GM19467 (cell line): ENCODE measurements around the gene KRTAP10-8.
"Not testable (repeated sequence)": the region's sequence is repeated elsewhere in the genome, so short reads cannot be mapped to it uniquely, and the experiment has no call there.

Source experiments
- ATAC-seq: cut with Tn5 transposase; IDR thresholded peaks from one replicate; pipeline ENCODE4 v1.9.1; 2021; ENCODE audit warnings: mild to moderate bottlenecking, moderate library complexity; ENCODE audit not compliant: unreplicated experiment

The KRTAP10-8 gene

GRCh38 chr21:44612029-44612486, at the start of gene KRTAP10-8:
Gene KRTAP10-8 (plus strand): TSS chr21:44612079. CDS start chr21:44612101, 22 bp downstream.
- ATAC-seq = no peak

GRCh38 chr21:44564099-44564498, 47.8 kb upstream of the KRTAP10-8 start:
- no peak for ATAC-seq

DNA sequence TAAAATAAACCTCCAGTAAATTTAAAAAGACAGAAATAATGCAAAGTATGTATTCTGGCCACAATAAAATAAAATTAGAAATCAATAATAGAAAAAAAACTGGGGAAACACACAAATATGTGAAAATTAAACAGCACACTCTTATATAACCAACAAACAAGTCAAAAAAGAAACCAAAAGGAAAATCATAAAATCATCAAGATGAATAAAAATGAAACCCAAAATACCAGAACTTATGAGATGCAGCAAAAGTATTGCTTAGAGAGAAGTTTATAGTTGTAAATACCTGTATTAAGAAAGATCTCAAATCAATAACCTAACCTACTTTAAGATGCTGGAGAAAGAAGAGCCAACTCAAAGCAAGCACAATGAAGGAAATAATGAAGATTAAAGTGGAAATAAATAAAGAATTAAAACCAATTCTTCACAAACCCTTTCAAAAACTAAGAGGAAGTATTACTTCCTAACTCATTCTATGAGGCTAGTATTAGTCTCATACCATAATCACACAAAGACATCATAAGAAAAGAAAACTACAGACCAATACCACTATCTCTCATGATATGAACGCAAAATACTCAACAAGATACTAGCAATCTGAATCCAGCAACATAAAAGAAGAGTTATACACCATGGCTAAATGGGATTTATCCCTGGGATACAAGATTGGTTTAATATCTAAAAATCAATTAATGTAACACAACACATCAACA, 46.8 kb upstream of the KRTAP10-8 start:
- ATAC-seq = no peak

- no peak for ATAC-seq
Measured at GRCh38 chr21:44566403-44566802, 45.5 kb upstream of the KRTAP10-8 start.

DNA sequence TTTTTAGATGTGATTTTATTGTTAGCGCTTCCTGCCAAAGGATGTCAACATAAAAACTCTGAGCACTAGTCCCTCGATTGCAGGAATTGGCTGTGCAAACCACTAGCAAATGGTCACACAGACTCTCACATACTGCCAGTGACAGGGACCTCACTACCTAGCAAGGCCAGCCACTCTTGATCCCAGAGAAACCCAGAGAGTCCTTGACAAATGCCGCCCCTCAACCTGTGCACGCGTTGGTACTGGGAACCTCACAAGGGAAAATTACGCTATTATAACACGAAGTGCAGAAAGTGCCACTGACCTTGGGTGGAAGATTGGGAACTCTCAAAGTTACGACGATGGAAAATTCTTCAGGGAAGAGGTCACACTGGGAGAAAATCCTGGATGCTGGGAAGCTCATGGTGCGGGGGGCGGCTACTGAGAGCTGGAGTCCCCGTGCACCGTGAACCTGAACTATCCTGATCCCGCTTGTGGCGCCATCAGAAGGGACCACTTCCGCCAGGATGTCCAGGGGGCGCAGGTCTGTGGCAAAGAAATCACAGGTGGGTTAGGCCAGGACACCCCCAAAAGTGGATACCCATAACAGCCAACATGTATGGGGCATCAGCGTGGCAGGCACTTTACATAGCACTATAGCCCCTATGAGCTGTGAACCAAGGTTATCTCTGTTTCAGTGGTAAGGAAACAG, 44.3 kb upstream of the KRTAP10-8 start:
- ATAC-seq = no peak

- ATAC-seq = no peak
Measured at GRCh38 chr21:44568261-44568660, 43.6 kb upstream of the KRTAP10-8 start.

DNA sequence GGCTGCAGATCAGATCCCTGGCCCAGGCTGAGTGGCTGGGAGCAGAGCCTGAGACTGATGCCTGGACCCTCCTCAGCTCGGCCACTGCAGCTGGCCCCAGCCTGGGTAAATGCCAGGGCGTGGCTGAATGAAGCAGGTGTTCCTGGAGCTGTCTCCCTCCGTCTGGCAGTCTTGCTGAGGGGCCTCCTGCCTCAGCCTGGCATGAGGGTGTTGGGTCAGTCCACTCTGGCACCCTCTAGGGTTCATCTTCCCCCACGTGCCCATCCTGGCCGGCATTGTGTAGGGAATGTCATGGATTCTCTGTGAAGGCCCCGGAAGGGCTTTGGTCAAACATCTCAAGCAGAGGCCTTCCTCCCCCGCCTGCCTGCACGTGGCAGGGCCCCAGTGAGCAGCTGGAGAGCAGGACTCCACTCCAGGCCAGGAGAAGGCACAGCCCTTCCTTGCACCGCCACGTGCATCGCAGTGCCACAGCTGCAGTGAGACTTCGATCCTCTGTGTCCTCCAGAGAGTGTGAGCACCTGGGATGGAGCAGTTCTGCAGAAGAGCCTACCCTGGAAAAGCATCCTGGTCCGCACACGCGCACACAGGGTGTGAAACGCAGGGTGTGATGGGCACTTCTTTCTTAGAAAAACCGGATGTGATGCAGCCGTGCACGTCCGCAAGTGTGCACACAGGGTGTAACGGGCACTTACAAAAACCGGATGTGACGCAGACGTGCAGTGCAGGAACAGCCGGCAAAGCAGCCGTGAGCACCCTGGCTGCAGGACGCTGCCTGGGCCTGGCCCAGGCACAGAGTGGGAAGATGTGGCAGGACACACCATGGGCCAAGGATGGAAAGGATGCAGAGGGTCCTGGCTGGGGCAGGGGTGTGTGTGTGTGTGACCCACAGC, 43.0 kb upstream of the KRTAP10-8 start:
- ATAC-seq = no peak

- no peak for ATAC-seq
Measured at GRCh38 chr21:44569861-44570517, 41.9 kb upstream of the KRTAP10-8 start.

DNA sequence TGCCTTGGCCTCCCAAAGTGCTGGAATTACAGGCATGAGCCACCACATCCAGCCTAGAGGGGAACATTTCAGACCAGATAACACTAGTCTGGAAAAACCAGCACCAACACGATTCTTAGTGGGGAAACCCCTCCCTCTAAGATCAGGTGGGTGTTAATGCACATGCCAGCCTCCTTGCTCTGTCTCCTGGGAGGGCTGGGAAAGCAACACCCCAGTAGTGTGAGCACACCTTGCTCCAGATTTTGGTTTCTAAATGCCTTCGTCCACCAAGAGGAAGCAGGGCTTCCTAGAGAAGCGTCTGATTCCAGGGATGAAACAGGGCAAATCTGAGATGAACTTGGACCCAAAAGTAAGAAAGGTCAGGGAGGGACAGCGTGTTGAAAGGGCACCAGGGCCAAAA, 40.6 kb upstream of the KRTAP10-8 start:
- ATAC-seq = no peak

DNA sequence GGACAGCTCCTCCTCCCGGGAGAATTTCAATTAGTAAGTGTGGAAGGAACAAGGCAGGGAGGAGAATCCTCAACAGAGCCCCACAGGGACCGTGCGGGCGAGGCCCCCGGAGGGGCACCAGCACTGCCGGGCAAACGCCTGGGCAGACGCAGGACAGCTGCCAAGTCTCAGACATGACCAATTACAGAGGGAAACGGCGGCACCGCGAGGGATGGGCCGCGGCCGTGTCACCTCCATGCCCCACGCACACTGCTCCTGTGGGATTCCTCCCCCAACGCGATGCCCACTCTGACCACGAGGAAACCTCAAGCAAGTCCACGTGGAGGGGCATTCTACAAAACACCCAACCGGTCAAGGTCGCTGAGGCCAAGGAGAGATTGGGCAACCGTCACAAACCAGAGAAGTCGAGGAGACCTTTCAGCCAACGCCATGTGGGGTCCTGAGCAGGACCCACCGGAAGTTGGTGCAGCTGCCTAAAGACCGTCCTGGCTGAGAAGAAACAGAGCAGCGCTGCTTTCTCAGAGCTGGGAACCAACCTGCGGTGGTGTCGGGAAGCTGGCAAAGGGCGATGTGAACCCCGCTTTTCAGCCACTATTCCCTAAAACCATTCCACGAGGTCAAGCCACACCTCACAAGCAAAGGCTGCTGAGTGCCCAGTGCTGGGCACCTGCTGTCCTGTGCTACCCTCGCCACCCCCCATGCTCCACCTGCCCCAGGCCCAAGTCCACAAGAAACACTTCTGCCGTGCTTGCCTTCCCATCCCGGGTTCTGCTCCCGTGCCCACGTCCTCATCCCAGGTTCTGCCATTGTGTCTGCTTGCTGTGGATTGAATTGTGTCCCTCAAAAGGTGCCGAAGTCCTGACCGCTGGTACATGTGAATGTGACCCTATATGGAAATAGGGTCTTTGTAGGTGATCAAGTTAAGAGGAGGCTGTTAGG, 39.8 kb upstream of the KRTAP10-8 start:
- no peak for ATAC-seq

GRCh38 chr21:44572959-44573583, 38.8 kb upstream of the KRTAP10-8 start:
- ATAC-seq = no peak

DNA sequence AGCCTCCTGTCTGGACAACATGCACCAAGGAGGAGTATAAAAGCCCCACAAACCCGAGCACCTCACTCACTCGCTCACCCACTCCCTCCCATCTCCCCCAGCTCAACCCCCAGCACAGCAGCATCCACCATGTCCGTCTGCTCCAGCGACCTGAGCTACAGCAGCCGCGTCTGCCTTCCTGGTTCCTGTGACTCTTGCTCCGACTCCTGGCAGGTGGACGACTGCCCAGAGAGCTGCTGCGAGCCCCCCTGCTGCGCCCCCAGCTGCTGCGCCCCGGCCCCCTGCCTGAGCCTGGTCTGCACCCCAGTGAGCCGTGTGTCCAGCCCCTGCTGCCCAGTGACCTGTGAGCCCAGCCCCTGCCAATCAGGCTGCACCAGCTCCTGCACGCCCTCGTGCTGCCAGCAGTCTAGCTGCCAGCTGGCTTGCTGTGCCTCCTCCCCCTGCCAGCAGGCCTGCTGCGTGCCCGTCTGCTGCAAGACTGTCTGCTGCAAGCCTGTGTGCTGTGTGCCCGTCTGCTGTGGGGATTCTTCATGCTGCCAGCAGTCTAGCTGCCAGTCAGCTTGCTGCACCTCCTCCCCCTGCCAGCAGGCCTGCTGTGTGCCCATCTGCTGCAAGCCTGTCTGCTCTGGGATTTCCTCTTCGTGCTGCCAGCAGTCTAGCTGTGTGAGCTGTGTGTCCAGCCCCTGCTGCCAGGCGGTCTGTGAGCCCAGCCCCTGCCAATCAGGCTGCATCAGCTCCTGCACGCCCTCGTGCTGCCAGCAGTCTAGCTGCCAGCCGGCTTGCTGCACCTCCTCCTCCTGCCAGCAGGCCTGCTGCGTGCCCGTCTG, 38.0 kb upstream of the KRTAP10-8 start, which contains the start of gene KRTAP10-4:
TSS of gene KRTAP10-4 (plus strand) at position 100 of the 827 bp plus-strand sequence. CDS start at position 130, 30 bp downstream.
- ATAC-seq = not testable (repeated sequence)

DNA sequence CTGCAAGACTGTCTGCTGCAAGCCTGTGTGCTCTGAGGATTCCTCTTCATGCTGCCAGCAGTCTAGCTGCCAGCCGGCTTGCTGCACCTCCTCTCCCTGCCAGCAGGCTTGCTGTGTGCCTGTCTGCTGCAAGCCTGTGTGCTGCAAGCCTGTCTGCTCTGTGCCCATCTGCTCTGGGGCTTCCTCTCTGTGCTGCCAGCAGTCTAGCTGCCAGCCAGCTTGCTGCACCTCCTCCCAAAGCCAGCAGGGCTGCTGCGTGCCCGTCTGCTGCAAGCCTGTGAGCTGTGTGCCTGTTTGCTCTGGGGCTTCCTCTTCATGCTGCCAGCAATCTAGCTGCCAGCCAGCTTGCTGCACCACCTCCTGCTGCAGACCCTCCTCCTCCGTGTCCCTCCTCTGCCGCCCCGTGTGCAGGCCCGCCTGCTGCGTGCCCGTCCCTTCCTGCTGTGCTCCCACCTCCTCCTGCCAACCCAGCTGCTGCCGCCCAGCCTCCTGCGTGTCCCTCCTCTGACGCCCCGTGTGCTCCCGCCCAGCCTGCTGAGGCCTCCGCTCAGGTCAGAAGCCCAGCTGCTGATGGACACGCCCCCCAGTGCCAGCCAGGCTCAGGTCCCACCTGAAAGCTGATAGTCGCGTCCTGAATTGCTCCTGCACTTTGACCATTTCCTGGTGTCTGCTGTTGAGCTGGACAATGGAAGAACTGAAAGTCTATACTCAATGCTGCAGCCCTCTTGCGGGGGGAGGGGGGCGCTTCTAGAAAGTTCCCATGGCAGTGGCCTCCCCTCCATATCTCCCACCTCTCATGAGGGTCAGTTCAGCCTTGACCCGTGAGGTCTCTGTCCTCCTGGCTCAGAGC, 37.2 kb upstream of the KRTAP10-8 start:
- no peak for ATAC-seq

DNA sequence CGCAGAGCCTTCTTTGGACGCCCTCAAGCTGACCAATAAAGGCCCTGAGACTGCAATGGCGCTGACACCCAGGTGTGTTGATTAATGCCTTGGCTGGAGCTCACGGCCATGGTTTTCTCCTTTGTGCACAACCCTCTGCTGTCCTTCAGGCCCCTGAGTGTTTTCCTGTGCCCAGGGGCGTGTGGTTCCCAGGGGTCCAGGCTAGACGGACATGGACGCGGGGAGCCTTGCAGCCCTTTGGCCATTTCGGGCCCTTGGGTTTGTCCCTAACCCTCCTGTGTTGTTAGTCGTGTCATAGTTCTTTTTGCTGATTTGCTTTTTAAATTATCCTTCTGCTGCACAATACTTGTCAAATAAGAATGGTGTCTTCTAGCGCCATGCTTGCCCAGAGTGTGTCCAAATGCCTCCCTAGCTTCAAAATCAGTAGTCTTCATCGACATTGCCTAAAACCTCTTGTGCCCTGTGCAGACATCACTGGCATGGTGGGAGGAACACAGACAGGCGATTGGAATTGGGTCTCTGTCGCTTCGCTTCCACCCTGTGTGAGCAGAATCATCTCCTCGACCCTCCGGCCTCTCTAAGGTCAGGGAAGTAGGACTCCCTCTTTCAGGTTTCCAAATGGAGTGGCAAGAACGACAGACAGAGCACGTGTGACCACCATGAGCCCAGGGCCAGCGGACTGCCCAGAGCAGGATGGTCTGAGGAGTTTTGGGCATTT, 36.4 kb upstream of the KRTAP10-8 start:
- no peak for ATAC-seq

GRCh38 chr21:44576025-44576420, 35.9 kb upstream of the KRTAP10-8 start:
- no peak for ATAC-seq

DNA sequence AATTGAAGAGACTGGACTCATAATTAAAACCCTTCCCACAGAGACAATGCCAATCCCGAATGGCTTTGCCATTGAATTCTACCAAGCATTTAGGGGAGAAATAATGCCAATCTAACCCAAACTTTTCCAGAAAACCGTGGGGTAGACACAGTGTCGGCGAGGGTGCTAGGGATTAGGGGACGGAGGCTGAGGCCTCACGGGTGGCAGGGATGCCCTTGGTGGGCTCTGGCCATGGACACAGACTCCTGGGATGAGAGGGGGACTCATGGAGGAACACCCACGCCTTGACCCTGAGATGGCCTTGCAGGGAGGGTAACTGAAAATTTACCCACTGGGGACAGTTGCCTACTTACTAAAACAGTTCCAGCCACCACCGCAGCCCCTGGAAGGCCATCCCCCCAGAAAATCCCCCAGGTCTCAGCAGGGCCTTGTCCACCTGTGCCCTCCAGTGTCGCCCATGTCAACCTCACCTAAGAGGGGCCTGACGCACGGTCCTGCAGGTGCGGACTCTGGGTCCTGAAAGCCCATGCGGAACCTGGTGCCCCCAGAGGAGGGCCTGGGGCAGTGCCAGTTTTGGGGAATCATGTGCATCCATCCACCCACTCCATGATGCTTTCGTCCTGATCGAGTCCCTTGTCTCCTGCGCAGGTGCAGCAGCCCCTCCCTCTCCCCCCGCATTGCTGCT, 33.4 kb upstream of the KRTAP10-8 start:
- no peak for ATAC-seq
